ENCODE results near the gene RHCG. TPM values are rescaled to one million over a fixed set of nuclear protein-coding genes. Genes with fewer than 3 reads are reported as not detected.

The RHCG gene
- total and polyA plus RNA-seq, 12 donors: 0.33 to 4.1 (median 1.5) TPM; not detected in 2

DNA sequence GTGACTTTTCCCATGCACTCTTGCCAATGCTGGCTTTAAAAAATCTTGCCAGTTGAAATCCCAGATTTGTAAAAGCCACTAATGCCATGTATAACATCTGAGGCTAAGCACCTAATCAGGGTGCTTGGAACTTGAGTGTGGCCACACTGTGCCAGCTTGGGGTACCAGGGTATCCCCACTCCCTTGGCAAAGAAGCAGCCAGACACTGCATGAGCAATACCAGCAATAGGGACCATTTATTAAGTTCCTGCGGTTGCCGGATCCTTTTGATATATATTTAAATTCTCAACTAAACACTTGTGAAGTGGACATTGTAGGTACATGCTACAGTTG lies 2.2 kb upstream of the RHCG start:
- H3K27ac ChIP-seq: no peak overlapping the region
- no peaks in the 10 kb centered on the region for H3K36me3 ChIP-seq (replicated peaks in 1 of 2)
- intact Hi-C loops (cut with DNase I): no loop called here
- no peak for DNase-seq
- peaks cover 36% of the 10 kb centered on the region for H3K27me3 ChIP-seq
- no peaks in the 10 kb centered on the region for H3K9me3 ChIP-seq (replicated peaks in 1 of 3)
- no peaks in the 10 kb centered on the region for H3K4me1 ChIP-seq (replicated peaks in 1 of 2)
- WGBS, 4 donors: 79 to 85% (median 83%) methylated on average over 2 of the region's 2 CpGs
- no peak overlapping the region for H3K4me3 ChIP-seq
- TF ChIP-seq, protein P1, sequence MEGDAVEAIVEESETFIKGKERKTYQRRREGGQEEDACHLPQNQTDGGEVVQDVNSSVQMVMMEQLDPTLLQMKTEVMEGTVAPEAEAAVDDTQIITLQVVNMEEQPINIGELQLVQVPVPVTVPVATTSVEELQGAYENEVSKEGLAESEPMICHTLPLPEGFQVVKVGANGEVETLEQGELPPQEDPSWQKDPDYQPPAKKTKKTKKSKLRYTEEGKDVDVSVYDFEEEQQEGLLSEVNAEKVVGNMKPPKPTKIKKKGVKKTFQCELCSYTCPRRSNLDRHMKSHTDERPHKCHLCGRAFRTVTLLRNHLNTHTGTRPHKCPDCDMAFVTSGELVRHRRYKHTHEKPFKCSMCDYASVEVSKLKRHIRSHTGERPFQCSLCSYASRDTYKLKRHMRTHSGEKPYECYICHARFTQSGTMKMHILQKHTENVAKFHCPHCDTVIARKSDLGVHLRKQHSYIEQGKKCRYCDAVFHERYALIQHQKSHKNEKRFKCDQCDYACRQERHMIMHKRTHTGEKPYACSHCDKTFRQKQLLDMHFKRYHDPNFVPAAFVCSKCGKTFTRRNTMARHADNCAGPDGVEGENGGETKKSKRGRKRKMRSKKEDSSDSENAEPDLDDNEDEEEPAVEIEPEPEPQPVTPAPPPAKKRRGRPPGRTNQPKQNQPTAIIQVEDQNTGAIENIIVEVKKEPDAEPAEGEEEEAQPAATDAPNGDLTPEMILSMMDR (IDR thresholded peaks at IDR 0.05): no peak
- no peak for TF ChIP-seq POLR2A (IDR thresholded peaks at IDR 0.05)

DNA sequence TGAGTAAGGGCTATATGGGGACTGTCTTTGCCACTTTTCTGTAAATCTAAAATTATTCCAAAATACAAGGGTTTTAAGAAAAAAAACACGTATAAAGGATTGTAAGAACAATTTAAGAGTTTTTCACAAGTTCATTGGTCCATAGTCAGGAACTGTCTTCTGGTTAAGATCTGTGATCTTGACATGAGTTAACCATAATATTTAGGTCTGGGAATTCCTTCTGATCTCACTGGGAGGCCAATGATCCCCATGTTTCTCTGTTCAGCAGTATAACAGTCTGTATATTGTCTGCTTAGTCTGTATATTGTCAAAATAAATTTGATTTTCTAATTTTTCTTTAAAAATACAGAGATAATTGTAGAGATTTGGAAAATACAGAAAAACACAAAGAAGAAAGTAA lies 848 bp upstream of the RHCG start:
- 48 to 78% (median 66%) methylated on average over 1 of the region's 1 CpG for WGBS, 4 donors
- Histone ChIP-seq H3K4me1 (replicated peaks in 1 of 2) (no peaks in the 10 kb centered on the region), H3K4me3 (no peak overlapping the region), H3K27ac (no peak overlapping the region), H3K9me3 (replicated peaks in 1 of 3) (no peaks in the 10 kb centered on the region), H3K27me3 (peaks cover 36% of the 10 kb centered on the region), H3K36me3 (replicated peaks in 1 of 2) (no peaks in the 10 kb centered on the region)
- intact Hi-C loops (cut with DNase I): no loop called here
- no peak for TF ChIP-seq POLR2A (IDR thresholded peaks at IDR 0.05)
- TF ChIP-seq, protein P1 (IDR thresholded peaks at IDR 0.05): no peak
- no peak for DNase-seq

DNA sequence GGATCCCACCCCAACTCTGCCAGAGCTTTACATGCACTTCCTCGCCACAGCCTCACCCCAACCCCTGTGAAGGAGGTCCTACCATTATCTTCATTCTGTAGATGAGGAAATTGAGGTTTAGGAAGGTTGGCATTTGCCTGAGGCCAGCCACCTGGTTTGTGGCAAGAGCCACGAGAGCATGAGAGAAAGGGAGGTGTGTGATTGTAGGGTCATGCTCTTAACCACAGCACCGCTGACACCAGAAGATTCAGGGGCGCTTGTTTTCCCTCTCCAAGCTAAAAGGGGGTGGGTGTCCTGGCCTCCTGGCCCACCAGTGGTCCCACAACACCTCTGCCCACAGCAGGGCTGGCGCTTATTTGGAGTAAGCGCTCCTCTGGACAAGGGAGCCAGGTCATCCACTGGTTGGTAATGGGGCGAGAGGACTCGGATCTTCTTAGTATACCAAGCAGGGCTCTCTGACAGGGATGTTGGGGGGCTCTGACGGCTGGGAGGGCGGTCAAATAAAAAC lies 691 bp downstream of the RHCG start:
- DNase-seq: no peak
- Histone ChIP-seq H3K36me3 (replicated peaks in 1 of 2) (no peaks in the 10 kb centered on the region), H3K27me3 (peaks cover 40% of the 10 kb centered on the region), H3K4me3 (no peak overlapping the region), H3K27ac (no peak overlapping the region), H3K9me3 (replicated peaks in 1 of 3) (no peaks in the 10 kb centered on the region), H3K4me1 (replicated peaks in 1 of 2) (no peaks in the 10 kb centered on the region)
- intact Hi-C loops (cut with DNase I): no loop called here
- WGBS, 4 donors: 71 to 80% (median 76%) methylated on average over 8 to 10 of the region's 10 CpGs
- TF ChIP-seq, protein P1 (IDR thresholded peaks at IDR 0.05): no peak
- TF ChIP-seq POLR2A (IDR thresholded peaks at IDR 0.05): no peak

DNA sequence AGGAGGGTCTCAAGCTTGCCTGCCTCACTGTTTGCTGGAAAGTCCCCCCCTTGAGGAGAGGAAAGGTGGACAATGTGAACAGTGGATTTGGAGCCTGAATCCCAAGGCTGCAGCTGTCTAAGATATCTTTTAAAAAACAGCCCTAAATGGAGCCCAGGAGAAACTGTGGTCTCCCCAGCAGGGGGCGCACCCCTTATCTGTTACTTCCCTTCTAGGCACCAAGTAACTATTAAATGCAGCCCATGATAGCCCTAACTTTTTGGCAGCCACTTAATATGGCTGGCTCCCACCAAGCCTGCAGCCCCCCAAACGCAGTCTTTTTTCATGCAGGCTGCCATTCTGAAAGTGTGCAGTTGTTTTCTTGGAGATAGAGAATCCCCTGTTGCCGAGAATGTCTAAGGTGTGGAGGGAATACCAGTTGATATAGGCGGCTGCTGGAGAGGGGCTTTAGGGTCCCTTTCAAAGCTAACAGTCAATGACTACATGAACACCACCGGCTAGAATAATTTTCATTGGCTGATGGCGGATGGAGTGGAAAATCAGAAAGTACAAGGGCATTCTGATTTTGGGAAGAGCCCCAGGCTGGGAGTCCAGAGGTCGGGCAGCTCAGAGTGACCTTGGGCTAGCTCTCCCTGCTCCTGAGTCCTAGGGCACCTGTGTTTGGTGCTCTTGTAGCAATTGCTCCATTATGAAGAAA lies 1.3 kb downstream of the RHCG start:
- TF ChIP-seq, protein P1 (IDR thresholded peaks at IDR 0.05): peak in 3 of 6 experiments; percentile 23 to 32 (median 31)
- TF ChIP-seq POLR2A (IDR thresholded peaks at IDR 0.05): no peak
- intact Hi-C loops (cut with DNase I): no loop called here
- no peak overlapping the region for H3K27ac ChIP-seq
- 69 to 74% (median 71%) methylated on average over 7 of the region's 7 CpGs for WGBS, 4 donors
- H3K4me1 ChIP-seq (replicated peaks in 1 of 2): no peaks in the 10 kb centered on the region
- H3K36me3 ChIP-seq (replicated peaks in 1 of 2): no peaks in the 10 kb centered on the region
- H3K4me3 ChIP-seq: no peak overlapping the region
- peaks cover 40% of the 10 kb centered on the region for H3K27me3 ChIP-seq
- no peaks in the 10 kb centered on the region for H3K9me3 ChIP-seq (replicated peaks in 1 of 3)
- DNase-seq: peak in 2 of 7 donors; percentile 19 to 36

Measured in adrenal gland (tissue), 12 donors.